Measurements from ENCODE around the gene APOD. TPM values are rescaled to one million over a fixed set of nuclear protein-coding genes. Genes with fewer than 3 reads are reported as not detected.

APOD gene
- total RNA-seq, 1 donor from 2014 or later = 603 TPM

- DNase-seq (peak; percentile 96), ATAC-seq (peak; percentile 94)
- intact Hi-C loops (cut with micrococcal nuclease) = no loop called here
Measured at GRCh38 chr3:195542698-195543499, 40.8 kb downstream of the APOD start, which contains the start of gene PPP1R2. PPP1R2 (minus strand) TSS chr3:195543325; CDS start chr3:195543025, 300 bp downstream.

- no peak for ATAC-seq
- DNase-seq = no peak
- intact Hi-C loops (cut with micrococcal nuclease) = no loop called here
Measured at GRCh38 chr3:195542316-195542697, 41.4 kb downstream of the APOD start.

- intact Hi-C loops (cut with micrococcal nuclease) = no loop called here
- ATAC-seq (no peak), DNase-seq (no peak)
Measured at GRCh38 chr3:195540511-195540910, 43.2 kb downstream of the APOD start.

- ATAC-seq = no peak
- DNase-seq = no peak
- intact Hi-C loops (cut with micrococcal nuclease) = no loop called here
Measured at GRCh38 chr3:195540027-195540426, 43.7 kb downstream of the APOD start.

- DNase-seq = no peak
- ATAC-seq = no peak
- intact Hi-C loops (cut with micrococcal nuclease) = no loop called here
Measured at GRCh38 chr3:195539479-195539878, 44.3 kb downstream of the APOD start.

GRCh38 chr3:195537995-195538394 is 45.7 kb downstream of the APOD start:
- intact Hi-C loops (cut with micrococcal nuclease) = no loop called here
- ATAC-seq = no peak

GRCh38 chr3:195535293-195535692 is 48.4 kb downstream of the APOD start:
- ATAC-seq (no peak), DNase-seq (no peak)
- intact Hi-C loops (cut with micrococcal nuclease) = no loop called here

More at GRCh38 chr3:195537995-195538394, 45.7 kb downstream of the APOD start:
- no peak for DNase-seq

- DNase-seq (no peak), ATAC-seq (peak; percentile 47)
- intact Hi-C loops (cut with micrococcal nuclease) = no loop called here
Measured at GRCh38 chr3:195532834-195533233, 50.9 kb downstream of the APOD start.

GRCh38 chr3:195532345-195532744 is 51.4 kb downstream of the APOD start:
- ATAC-seq (peak; percentile 15), DNase-seq (no peak)
- intact Hi-C loops (cut with micrococcal nuclease) = no loop called here

GRCh38 chr3:195531683-195532082 is 52.1 kb downstream of the APOD start:
- DNase-seq (no peak), ATAC-seq (no peak)
- intact Hi-C loops (cut with micrococcal nuclease) = no loop called here

- DNase-seq (no peak), ATAC-seq (no peak)
- intact Hi-C loops (cut with micrococcal nuclease) = loop anchor here (5.0 kb wide), 1 partner anchor 249 kb away; no protein-coding TSS in a partner anchor
Measured at GRCh38 chr3:195526492-195526891, 57.2 kb downstream of the APOD start.

- no peak for DNase-seq
- ATAC-seq = no peak
- intact Hi-C loops (cut with micrococcal nuclease) = no loop called here
Measured at GRCh38 chr3:195524171-195524896, 59.4 kb downstream of the APOD start.

- intact Hi-C loops (cut with micrococcal nuclease) = no loop called here
- DNase-seq = no peak
Measured at GRCh38 chr3:195522254-195523023, 61.3 kb downstream of the APOD start.

More at GRCh38 chr3:195522254-195523023, 61.3 kb downstream of the APOD start:
- no peak for ATAC-seq

Other genes starting within 250 kb of the APOD start
- 15.6 TPM for gene ACAP2, start 140.9 kb downstream of the APOD start, total RNA-seq
- 33.7 TPM for gene PPP1R2, start 40.6 kb downstream of the APOD start, total RNA-seq
- 3.6 TPM for gene MUC20, start 137.0 kb upstream of the APOD start, total RNA-seq
- not detected for gene MUC4, start 228.0 kb upstream of the APOD start, total RNA-seq

Measured in left ventricle myocardium superior (tissue), 1 donor.